HG03097 (cell line): ENCODE data around the gene LIN7C.

ENCODE experiments used
- ATAC-seq: cut with Tn5 transposase; IDR thresholded peaks from one replicate; pipeline ENCODE4 v1.9.1; 2021; ENCODE audit not compliant: unreplicated experiment, low FRiP score

The LIN7C gene

DNA sequence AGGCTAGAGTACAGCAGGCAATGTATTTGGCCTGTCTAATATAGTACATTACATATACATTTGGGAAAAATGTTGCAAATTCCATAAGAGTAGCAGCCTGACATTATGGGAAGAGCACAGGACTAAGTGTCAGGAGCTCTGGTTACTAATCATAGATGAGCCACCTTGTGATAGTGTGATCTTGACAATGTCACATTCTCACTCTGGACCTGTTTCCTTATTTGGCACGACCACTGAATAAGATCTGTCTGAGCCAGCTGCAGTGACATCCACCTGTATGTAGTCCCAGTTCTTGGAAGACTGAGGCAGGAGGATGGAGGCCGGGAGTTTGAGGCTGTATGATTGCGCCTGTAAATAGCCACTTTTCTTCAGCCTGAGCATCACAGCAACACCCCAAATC, 5.7 kb upstream of the LIN7C start:
- no peak for ATAC-seq

GRCh38 chr11:27509908-27510307, 3.3 kb upstream of the LIN7C start:
- no peak for ATAC-seq

- ATAC-seq = no peak
Observed at GRCh38 chr11:27507557-27508322, 1.2 kb upstream of the LIN7C start.

DNA sequence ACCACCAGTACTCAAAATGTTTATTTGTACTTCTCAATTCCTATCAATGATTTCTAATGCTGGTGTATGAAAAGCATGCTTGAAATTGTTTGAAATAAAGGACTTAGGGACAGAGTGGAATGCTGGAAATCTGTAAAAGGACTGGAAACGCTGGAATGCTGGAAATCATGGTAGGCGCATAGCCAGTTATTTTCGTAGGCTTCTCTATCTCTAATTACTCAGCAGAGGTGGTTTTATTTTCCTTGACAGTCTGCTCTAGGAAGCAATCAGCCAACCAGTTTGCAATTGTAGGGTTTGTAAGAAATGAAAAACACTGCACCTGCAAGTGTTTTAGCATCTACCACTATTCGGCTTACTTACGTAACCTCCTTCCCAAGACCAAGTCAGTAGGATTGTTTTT, 788 bp downstream of the LIN7C start:
- ATAC-seq = no peak

DNA sequence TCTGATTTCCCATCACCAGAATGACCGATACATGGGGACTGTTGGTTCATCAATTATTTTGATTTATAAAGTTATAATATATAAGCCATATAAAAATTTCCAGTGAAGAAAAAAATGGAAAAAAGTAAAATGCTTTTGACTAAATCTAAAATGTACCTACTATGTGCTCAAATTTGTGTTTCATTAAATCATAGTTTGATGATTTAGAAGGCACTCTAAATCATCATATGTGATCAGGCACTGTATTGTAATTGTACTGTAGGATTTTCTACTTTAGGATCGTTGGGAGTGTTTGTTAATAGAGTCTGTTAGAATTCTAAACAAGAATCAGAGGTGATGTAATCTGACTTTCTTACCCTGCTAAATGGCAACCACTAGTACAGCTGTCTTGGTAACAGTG, 2.4 kb downstream of the LIN7C start:
- ATAC-seq = no peak

- no peak for ATAC-seq
Observed at GRCh38 chr11:27501100-27501499, 5.5 kb downstream of the LIN7C start.

- ATAC-seq = no peak
Observed at GRCh38 chr11:27497911-27498310, 8.7 kb downstream of the LIN7C start.

DNA sequence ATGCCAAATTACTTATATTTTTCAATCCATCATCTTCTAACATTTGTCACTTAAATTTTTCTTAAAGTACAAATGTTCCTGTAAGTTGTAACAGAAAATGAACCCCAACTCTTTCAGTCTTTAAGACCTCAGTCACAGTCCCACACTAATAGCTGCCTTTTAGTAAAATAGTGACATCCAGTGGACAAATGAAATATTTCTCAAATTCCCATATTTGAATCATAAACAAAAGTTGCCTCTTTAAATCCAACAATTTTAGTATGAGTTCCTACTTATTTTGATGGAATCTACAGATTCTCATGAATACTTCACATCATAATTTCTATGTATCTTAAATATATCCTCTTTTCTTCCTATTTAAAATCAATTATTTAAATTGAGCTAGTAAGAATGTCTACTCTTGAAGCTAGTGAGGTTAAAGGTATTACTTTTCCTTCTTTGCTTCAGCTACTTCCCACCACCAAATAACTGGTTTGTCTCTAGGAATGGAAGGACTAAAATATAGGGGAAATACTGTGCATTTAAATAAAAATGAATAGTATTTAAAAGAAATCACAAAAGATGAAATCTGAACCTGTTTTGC, 9.2 kb downstream of the LIN7C start:
- ATAC-seq = peak; percentile 51

DNA sequence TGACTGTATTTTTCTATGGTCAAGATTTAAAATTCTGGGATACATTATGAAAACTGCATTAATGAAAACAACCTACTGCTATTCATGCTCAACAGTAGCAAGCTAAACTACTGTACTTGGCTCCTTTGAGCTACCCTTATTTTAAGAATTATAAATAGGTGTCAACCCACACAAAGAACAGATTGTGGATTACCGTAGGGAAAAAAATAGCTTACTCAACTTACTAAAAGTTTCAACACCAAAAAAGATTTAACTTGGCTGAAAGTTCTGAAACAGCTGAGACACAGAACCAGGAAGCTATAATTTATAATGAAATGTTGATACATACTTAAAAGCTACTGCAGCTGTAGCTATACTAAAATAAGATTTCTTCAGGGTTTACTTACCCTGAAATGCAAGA, 10.1 kb downstream of the LIN7C start:
- ATAC-seq = no peak

- ATAC-seq = no peak
Observed at GRCh38 chr11:27495710-27496300, 10.8 kb downstream of the LIN7C start.

DNA sequence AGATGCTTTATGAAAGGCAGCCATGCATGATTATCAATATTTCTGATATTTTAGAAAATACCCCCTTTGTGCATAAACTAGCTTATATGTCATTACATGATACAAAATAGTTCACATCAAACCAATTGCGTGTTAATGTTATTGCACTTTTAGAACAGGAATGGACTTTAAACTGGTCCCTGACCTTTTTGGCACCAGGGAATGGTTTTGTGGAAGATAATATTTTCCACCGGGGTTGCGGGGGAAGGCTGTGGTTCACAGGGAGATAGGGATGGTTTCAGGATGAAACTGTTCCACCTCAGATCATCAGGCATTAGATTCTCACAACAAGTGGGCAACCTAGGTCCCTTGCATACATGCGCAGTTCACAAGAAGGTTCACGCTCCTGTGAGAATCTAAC, 17.5 kb downstream of the LIN7C start:
- ATAC-seq = no peak

GRCh38 chr11:27487706-27488105, 18.9 kb downstream of the LIN7C start:
- no peak for ATAC-seq

DNA sequence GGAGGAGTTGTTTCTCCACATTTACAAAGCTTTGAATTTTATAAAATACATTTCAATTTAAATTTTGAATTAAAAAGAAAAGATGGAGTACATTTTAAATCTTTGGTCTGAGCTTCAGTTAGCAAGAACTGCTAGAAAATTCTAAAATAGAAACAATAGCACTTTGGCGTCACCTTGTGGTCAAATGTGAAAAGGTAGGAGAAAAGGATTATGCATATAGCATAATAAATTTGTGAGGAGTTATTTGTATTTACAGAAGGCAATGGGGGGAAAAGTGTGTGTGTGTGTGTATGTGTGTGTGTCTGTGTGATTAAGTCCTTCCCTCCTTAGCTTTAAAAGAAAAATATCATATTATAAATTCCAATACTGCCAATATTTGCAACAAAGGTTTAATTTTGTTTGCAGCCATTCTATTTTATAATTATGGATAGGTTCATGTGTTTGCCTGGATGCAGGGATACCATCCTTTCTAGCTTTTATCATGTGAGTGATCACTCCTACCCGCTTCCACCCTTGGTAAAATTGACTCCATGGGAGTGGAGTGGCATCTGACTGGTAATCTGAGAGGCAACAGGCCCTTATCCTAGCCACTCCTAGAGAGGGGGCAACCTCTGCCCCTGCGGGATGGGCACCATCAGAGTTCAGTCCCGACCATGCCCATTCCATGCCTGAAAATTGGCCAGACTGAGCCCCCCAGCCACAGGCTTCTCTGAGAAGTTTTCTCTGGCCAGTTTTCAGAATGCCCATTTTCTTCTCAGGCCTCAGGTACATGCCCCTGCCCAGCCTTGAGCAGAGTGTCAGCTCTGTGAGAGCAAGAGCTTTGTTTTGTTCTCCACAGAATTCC, 20.4 kb downstream of the LIN7C start:
- no peak for ATAC-seq

GRCh38 chr11:27482793-27483192, 23.8 kb downstream of the LIN7C start:
- no peak for ATAC-seq

GRCh38 chr11:27481992-27482391, 24.6 kb downstream of the LIN7C start:
- ATAC-seq = no peak

DNA sequence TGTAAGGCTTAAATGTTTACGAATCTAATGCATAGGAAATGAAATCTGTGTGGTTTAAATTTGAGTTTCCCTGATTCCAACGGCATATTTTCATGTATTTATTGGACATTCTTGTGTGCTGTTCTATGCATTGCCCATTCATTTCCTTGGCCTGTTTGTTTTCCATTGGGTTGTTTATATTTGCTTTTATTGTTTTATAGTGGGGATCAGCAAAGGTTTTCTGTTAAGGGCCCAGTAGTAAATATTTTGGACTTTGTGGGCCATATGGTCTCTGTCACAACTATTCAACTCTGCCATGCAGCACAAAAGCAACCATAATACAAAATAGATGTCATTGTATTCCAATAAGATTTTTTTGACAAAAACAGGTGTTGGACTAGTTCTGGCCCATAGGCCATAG, 28.7 kb downstream of the LIN7C start:
- ATAC-seq = no peak

DNA sequence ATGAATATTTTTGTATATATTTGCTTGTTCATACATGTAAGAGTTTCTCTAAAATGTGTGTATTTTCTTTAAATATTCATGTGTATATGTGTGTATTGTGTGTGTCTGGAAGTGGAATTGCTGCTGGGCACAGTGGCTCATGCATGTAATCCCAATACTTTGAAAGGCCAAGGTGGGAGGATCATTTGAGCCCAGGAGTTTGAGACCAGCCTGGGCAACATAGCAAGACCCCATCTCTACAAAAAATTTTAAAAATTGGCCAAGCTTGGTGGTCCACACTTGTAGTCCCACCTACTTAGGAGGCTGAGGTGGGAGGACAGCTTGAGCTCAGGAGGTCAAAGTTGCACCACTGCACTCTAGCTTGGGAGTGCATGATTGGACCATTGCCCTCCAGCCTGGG, 29.3 kb downstream of the LIN7C start:
- ATAC-seq = no peak

DNA sequence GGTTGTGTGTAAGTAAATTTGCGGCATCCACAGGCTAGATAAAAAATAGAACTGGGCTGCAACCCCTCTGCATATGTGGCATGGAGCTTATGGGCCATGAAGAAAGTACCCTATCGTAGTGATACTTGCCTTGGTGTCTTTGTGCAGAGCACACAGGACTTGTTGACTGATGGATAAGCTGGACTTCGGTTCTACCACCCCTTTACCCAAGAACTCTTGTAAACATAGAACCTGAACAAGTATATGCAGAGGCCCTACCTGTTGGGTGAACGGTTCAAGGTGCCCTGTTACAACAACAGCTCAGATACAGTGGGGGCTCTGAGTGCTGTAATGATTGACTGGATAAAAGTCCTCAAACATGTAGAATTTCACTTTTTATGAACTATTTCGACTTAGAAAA, 30.9 kb downstream of the LIN7C start:
- no peak for ATAC-seq

- no peak for ATAC-seq
Observed at GRCh38 chr11:27473017-27473406, 33.6 kb downstream of the LIN7C start.

- ATAC-seq = peak; percentile 79
Observed at GRCh38 chr11:27472398-27473016, 34.1 kb downstream of the LIN7C start, which contains the start of gene LGR4. Gene LGR4, minus strand, starts transcription at chr11:27472790. Its CDS starts 488 bp downstream, at chr11:27472302.
